GM06990 (cell line): ENCODE data around the gene RAB3GAP1.
"Not testable (repeated sequence)": the region's sequence is repeated elsewhere in the genome, so short reads cannot be mapped to it uniquely, and the experiment has no call there.

Experiments
- DNase-seq: peaks from one replicate; pipeline ENCODE4 v3.0.0-alpha.2; 2011; ENCODE audit not compliant: insufficient read length; ENCODE audit errors: extremely low read depth
- H3K27me3 ChIP-seq: replicated peaks from 2 replicates; pipeline ENCODE4 v1.6.0; 2011; ENCODE audit warnings: low read length; ENCODE audit not compliant: control insufficient read depth, insufficient read depth
- H3K36me3 ChIP-seq: 2 replicates; pipeline ENCODE4 v1.5.1; 2011; ENCODE audit warnings: low read length; ENCODE audit not compliant: control insufficient read depth, insufficient read depth
- H3K4me3 ChIP-seq: replicated peaks from 2 replicates; pipeline ENCODE4 v1.5.1; 2011; ENCODE audit warnings: low read depth, mild to moderate bottlenecking, control low read depth, low read length
- CTCF ChIP-seq: IDR thresholded peaks from 2 replicates; pipeline ENCODE4 v1.5.1; 2011; ENCODE audit warnings: low read length, control low read depth, mild to moderate bottlenecking, inconsistent platforms; ENCODE audit not compliant: insufficient read depth, poor library complexity, severe bottlenecking

RAB3GAP1 gene

GRCh38 chr2:135072125-135072997, 20.3 kb downstream of the RAB3GAP1 start:
- Histone ChIP-seq H3K36me3 (no peaks in the 10 kb centered on the region), H3K4me3 (no peak overlapping the region), H3K27me3 (no peaks in the 10 kb centered on the region)
- TF ChIP-seq CTCF, result no peak
- no peak for DNase-seq

GRCh38 chr2:135074216-135074615, 22.1 kb downstream of the RAB3GAP1 start:
- H3K27me3 ChIP-seq, result no peaks in the 10 kb centered on the region
- TF ChIP-seq CTCF, result no peak
- no peak overlapping the region for H3K4me3 ChIP-seq
- no peaks in the 10 kb centered on the region for H3K36me3 ChIP-seq
- no peak for DNase-seq

GRCh38 chr2:135076556-135076955, 24.5 kb downstream of the RAB3GAP1 start:
- Histone ChIP-seq H3K27me3 (no peaks in the 10 kb centered on the region), H3K36me3 (no peaks in the 10 kb centered on the region), H3K4me3 (no peak overlapping the region)
- no peak for DNase-seq
- no peak for TF ChIP-seq CTCF

GRCh38 chr2:135078417-135078816, 26.3 kb downstream of the RAB3GAP1 start:
- H3K4me3 ChIP-seq, result no peak overlapping the region
- H3K27me3 ChIP-seq, result no peaks in the 10 kb centered on the region
- no peak for DNase-seq
- no peak for TF ChIP-seq CTCF
- no peaks in the 10 kb centered on the region for H3K36me3 ChIP-seq

- no peaks in the 10 kb centered on the region; the same call in 1 of the 2 replicates for H3K36me3 ChIP-seq
- TF ChIP-seq CTCF, result no peak
- no peak overlapping the region for H3K4me3 ChIP-seq
- no peak for DNase-seq
- H3K27me3 ChIP-seq, result no peaks in the 10 kb centered on the region
Observed at GRCh38 chr2:135086222-135086621, 34.1 kb downstream of the RAB3GAP1 start.

- not testable (repeated sequence) for DNase-seq, H3K36me3 ChIP-seq, H3K27me3 ChIP-seq, H3K4me3 ChIP-seq
Observed at GRCh38 chr2:135089597-135089996, 37.5 kb downstream of the RAB3GAP1 start.
